GM10847 (cell line): ENCODE data around the gene SRRM2.

Source experiments
- POLR2A ChIP-seq: IDR thresholded peaks from 2 replicates; pipeline ENCODE4 v1.6.1; 2011; ENCODE audit not compliant: insufficient read length; ENCODE audit errors: extremely low read depth

The SRRM2 gene

GRCh38 chr16:2819939-2820835 is 67.7 kb downstream of the SRRM2 start:
- no peak for TF ChIP-seq POLR2A
